ENCODE measurements around the gene SH3BGR.

SH3BGR gene

GRCh38 chr21:39461419-39461818 lies 9.6 kb downstream of the SH3BGR start:
- no peak for DNase-seq

DNA sequence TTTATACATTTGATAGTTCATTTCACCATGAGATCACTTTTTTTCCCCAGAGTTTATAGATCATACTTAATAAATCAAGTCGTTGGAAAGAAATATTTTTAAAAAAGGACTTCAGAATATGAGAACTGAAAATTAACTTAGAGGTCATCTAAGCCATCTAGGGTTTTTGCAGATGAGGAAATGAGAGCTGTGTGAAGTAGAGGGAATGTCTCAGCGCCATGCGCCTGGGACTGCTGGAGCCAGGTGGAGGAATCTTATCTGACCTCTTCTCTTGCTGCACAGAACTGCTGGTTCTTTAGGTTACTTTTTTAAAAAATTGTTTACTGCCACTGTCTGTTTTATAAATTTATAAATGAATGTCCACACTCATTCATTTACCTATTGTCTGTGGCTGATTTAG lies 11.5 kb downstream of the SH3BGR start:
- no peak for DNase-seq

DNA sequence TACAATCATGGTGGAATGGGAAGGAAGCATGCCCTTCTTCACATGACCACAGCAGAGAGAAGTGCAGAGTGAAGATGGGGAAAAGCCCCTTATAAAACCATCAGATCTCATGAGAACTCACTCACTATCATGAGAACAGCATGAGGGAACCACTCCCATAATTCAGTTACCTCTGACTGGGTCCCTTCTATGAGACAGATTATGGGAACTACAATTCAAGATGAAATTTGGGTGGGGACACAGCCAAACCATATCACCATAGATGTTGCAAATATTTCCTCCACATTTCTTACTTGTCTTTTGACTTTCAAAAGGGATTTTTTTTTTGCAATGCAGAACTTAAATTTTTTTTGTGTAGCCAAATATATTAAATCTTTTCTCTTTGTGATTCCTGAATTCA lies 14.8 kb downstream of the SH3BGR start:
- DNase-seq: no peak

DNA sequence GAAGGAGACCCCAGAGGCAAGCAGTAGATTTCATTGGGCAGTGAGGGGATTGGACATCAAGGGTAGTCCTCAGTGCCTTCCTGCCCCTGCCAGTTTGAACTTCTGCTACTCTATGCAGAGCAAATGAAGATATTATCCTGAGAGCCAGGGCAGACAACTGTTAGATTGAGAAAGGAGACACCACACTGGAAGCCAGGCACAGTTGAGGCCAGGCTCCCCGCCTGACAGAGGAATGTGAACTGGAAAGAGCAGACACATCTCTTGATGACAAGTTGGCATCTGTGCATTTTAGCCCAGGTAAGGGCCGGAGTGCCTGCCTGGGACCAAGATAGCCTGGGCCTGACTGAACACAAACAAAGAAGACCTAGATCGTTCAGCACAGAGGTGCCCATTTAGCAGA lies 16.0 kb downstream of the SH3BGR start:
- DNase-seq: no peak

- DNase-seq: no peak
Observed at GRCh38 chr21:39468559-39468958, 16.8 kb downstream of the SH3BGR start.

DNA sequence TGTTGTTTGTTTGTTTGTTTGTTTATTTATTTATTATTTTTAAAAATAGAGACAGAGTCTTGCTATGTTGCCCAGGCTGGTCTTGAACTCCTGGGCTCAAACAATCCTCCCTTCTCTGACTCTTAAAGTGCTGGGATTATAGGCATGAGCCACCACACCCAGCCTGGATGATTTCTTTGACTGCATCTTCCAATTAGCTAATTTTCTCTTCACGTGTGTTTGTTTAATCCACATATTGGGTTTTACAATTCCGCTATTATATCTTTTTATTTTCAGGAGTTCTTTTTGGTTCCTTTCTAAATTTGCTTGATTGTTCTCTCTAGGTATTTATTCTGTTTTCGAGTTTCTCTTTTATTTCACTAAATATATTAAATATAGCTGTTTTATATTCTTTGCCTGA lies 19.8 kb downstream of the SH3BGR start:
- DNase-seq: no peak

DNA sequence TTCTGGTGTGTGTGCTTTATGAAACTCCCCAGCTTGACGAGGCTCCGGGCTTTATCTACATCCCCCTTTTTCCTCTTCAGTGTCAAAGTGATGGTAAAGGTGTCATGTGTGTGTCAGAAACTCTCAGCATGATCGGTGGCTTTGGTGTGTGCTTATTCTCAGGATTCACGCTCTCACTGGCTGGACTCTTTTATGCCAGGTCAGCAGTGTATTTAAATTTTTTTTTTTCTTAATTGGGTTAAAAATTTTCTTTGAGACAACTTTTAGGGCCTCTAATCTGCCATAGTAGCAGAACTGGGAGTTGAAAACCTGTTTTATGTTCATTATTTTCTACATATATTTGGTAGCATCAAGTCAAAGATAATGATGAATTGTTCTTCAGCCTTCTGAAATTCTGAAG lies 21.0 kb downstream of the SH3BGR start:
- DNase-seq: no peak

- no peak for DNase-seq
Observed at GRCh38 chr21:39474611-39475010, 22.8 kb downstream of the SH3BGR start.

- no peak for DNase-seq
Observed at GRCh38 chr21:39479164-39479813, 27.5 kb downstream of the SH3BGR start.

DNA sequence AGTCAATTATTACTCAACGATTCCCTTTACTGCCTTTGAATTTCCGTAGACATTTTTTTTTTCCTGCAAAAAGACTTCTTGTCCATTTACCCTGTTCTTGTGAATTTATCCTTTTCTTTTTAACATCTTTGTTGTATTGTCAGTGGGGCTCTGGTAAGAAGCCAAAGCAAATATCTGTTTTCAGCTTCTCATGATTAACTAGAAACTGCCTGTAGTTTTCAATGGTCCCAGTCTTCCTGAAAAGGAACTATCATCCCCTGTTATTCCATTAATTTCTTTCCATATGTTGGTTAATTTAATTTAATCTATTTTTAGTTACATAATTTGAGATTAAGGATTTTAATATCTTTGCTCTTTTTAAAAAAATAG lies 28.0 kb downstream of the SH3BGR start:
- no peak for DNase-seq

DNA sequence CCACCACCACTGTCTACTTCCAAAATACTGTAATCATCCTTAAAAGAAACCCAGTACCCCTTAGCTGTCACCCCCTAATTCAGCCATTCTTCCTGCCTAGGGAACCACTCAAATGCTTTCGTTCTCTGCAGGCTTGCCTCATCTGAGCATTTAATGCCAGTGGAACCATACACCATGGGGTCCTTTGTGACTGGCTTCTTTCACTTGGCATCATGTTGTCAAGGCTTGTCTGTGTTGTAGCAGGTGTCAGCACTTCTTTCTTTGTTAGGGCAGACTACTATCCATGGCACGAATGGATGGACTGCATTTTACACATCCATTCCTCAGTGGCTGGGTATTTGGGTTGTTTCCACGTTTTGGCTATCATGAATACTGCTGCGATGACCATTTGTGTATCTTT lies 28.5 kb downstream of the SH3BGR start:
- no peak for DNase-seq

GRCh38 chr21:39481886-39482285 lies 30.1 kb downstream of the SH3BGR start:
- no peak for DNase-seq

- DNase-seq: no peak
Observed at GRCh38 chr21:39483917-39484316, 32.1 kb downstream of the SH3BGR start.

- no peak for DNase-seq
Observed at GRCh38 chr21:39484711-39485276, 33.0 kb downstream of the SH3BGR start.

GRCh38 chr21:39489380-39489924 lies 37.7 kb downstream of the SH3BGR start:
- no peak for DNase-seq

DNA sequence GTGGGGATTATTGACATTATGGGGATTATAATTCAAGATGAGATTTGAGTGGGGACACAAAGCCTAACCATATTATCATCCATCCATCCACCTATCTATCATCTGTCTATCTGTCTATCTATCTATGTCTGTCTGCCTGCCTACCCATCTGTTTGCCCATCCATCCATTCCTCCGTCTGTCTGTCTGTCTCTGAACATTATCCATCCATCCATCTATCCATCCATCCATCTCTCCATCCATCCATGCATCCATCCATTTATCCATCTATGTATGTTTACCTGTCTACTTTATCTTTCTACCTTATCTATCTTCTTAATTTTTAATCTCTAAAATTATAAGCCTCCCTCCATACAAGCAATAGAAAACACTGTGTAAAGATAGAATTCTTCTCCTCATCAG lies 47.4 kb downstream of the SH3BGR start:
- DNase-seq: no peak

GRCh38 chr21:39502631-39503030 lies 50.9 kb downstream of the SH3BGR start:
- no peak for DNase-seq

- DNase-seq: no peak
Observed at GRCh38 chr21:39503123-39503762, 51.5 kb downstream of the SH3BGR start.

- no peak for DNase-seq
Observed at GRCh38 chr21:39504230-39504629, 52.5 kb downstream of the SH3BGR start.

DNA sequence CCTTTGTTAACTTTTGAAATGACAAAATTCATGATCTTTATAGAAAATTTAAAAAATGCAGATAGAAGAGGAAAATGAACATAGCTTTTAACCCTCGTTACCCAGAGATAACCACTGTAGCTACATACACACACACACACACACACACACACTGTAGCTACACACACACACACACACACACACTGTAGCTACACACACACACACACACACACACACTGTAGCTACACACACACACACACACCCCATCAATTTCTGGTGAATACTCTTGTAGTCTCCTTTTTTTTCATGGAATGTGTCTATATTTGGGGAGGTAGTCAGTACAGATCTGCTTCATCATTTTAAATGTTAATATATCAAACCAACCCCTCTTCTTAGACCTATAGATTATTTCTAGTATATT lies 58.5 kb downstream of the SH3BGR start:
- no peak for DNase-seq

GRCh38 chr21:39511102-39511501 lies 59.3 kb downstream of the SH3BGR start:
- DNase-seq: no peak

- no peak for DNase-seq
Observed at GRCh38 chr21:39513735-39514134, 62.0 kb downstream of the SH3BGR start.

DNA sequence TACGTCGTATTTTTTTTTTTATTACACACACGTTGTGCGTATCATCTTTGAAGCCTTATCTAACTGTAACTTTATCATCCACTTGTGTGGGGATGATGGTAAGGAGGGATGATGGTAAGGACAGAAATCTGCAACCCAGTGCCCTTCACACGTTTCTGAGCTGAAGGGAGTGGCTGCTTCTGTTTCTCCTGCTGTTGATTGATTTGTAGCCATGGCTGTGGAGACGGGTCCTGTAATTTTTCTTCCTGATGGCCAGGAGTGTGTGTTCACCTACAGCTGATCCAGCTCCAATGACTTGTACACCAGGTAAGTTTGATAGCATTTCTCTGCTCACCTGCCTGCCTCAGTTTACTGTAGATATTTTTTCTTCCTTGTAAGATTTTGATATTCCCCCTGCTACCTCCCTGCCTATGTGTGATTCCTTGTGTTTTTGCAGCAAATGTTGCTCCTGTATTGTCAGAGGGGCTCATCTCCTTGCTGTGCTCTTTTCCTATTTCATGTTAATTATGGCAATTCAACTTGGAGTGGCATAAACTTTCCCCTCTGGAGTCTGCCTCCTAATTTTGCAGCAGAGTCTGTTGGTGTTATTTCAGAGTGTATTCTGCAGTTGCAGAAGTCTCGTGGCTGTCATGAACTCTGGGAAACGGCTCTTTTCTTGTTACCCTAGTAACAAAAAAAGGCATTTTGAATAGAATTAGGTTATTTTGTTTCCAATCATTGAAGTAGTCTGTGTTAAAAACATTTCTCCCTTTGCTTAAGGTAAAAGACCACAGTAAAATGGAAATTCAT lies 64.1 kb downstream of the SH3BGR start:
- DNase-seq: no peak
